Panc1 (cell line): ENCODE data around the gene SNX12. TPM values are rescaled to one million over a fixed set of nuclear protein-coding genes. Genes with fewer than 3 reads are reported as not detected.

Experiments
- ATAC-seq: fragments of 200-7000 bp; cut with Tn5 transposase; 2 replicates; pipeline ENCODE4 v1.9.1; 2020; ENCODE audit warnings: mild to moderate bottlenecking, moderate library complexity
- BruUV-seq: library from RNA; stranded (reverse); fragments of 400-500 nt; replicated peaks from 2 replicates; lab custom pipeline; 2021; lab: Mats Ljungman, UMichigan
- CTCF ChIA-PET: fragments of 300-600 bp; sonication (Branson Sonifier 250); formaldehyde crosslinking; loops from one replicate; lab custom pipeline; 2022; ENCODE audit warnings: antibody characterized with exemption; lab: Charles Lee
- POLR2A ChIA-PET: fragments of 300-600 bp; sonication (Branson Sonifier 250); formaldehyde crosslinking; loops from one replicate; lab custom pipeline; 2022; ENCODE audit warnings: antibody characterized with exemption; lab: Charles Lee
- DNase-seq: peaks from one replicate; pipeline ENCODE4 v3.0.0-alpha.2; 2010; ENCODE audit warnings: low read depth, low spot score
- H3K27ac ChIP-seq: 2 replicates; pipeline ENCODE4 v1.5.1; 2011; ENCODE audit warnings: mild to moderate bottlenecking, low read length, inconsistent platforms
- H3K27me3 ChIP-seq: fragments of 200-500 bp; sonication (Bioruptor generic); 2 replicates; pipeline ENCODE4 v1.6.0; 2014; ENCODE audit warnings: low read length, inconsistent platforms; ENCODE audit not compliant: control insufficient read depth, insufficient read depth
- H3K36me3 ChIP-seq: fragments of 200-500 bp; sonication (Bioruptor generic); 2 replicates; pipeline ENCODE4 v1.5.1; 2014; ENCODE audit warnings: inconsistent platforms, mild to moderate bottlenecking, low read length, moderate library complexity; ENCODE audit not compliant: control insufficient read depth, insufficient read depth
- H3K4me1 ChIP-seq: 2 replicates; pipeline ENCODE4 v1.5.1; 2011; ENCODE audit warnings: inconsistent platforms, mild to moderate bottlenecking, low read length, moderate library complexity; ENCODE audit not compliant: control insufficient read depth, insufficient read depth
- H3K4me3 ChIP-seq, 2 experiments: 2 replicates each; pipeline ENCODE4 v1.5.1; 2011 to 2012; ENCODE audit warnings: low read depth in 2 of 2, low read length in 2 of 2, mild to moderate bottlenecking in 2 of 2, inconsistent platforms in 1 of 2, moderate library complexity in 1 of 2
- H3K9me3 ChIP-seq: fragments of 200-500 bp; sonication (Bioruptor generic); 2 replicates; pipeline ENCODE4 v1.5.1; 2014; ENCODE audit warnings: low read depth, mild to moderate bottlenecking, inconsistent platforms, low read length, moderate library complexity; ENCODE audit not compliant: control insufficient read depth, insufficient read depth
- POLR2AphosphoS5 ChIP-seq: IDR thresholded peaks from 2 replicates; pipeline ENCODE4 v1.6.1; 2012; ENCODE audit warnings: mild to moderate bottlenecking, low read depth, low read length, moderate library complexity
- SIN3A ChIP-seq: IDR thresholded peaks from 2 replicates; pipeline ENCODE4 v1.6.1; 2012; ENCODE audit warnings: low read depth, mild to moderate bottlenecking, low read length, moderate library complexity, borderline replicate concordance; ENCODE audit not compliant: insufficient read depth
- TCF7L2 ChIP-seq: IDR thresholded peaks from 2 replicates; pipeline ENCODE4 v1.6.1; 2011; ENCODE audit warnings: mild to moderate bottlenecking, low read depth, low read length, inconsistent platforms
- in situ Hi-C: cut with HindIII; loops from 2 replicates; pipeline ENCODE4 v1.10.0; 2016; ENCODE audit warnings: low sequenced_read_pairs, low pct_unique_long_range_greater_than_20kb
- intact Hi-C: fragments of 100-400 bp; cut with micrococcal nuclease; formaldehyde crosslinking; loops from one replicate; pipeline ENCODE4 v1.10.0; 2022; ENCODE audit not compliant: unreplicated experiment
- total RNA-seq: library from RNA; stranded (reverse); gene quantifications from one replicate; pipeline ENCODE4 v1.2.1, GENCODE V29; 2021; ENCODE audit not compliant: unreplicated experiment
- TF ChIP-seq, protein P1 (sequence below), 2 experiments: IDR thresholded peaks; 2 replicates each; pipeline ENCODE4 v1.6.1; 2011 to 2012; ENCODE audit warnings: low read depth in 2 of 2, control low read depth in 1 of 2, low read length in 1 of 2, mild to moderate bottlenecking in 1 of 2, moderate library complexity in 1 of 2; ENCODE audit not compliant: insufficient read depth in 1 of 2
- TF ChIP-seq, protein P2 (sequence below): fragments of 450-650 bp; IDR thresholded peaks from 2 replicates; pipeline ENCODE4 v1.5.1; 2017; ENCODE audit warnings: mild to moderate bottlenecking

The SNX12 gene
- total RNA-seq, 1 experiment from 2014 or later: 117 TPM

DNA sequence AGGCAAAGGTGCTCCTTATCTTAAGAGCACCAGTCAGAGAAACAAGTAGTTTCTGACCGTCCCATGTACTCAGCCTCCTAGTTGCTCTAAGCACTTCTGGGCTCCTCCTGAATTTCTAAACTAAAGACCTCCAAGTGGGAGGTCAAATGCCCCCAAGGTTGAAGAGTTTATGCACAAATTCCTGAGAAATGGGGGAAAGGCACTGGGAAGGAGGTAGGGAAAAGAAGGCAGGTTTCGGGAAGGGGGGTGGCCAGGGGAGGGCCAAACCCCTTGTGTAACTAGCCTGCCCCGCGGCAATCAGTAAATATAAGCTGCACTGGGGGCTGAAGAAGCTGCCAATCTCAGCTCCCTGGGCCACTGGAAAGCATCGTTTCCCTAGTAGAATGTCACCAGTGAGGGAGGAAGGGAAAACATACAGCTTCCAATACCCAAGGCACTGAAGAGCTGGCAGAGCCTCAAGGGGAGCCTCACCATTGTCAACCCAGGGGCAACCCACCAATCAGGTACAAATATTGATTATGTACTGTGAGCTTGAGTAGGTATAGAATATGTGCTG is 30.9 kb upstream of the SNX12 start:
- BruUV-seq: no TSS peak
- in situ Hi-C loops (no loop called here), intact Hi-C loops (loop anchor here (5.0 kb wide), 1 partner anchor 78 kb away; no protein-coding TSS in a partner anchor)
- CTCF ChIA-PET: interaction anchor here (1.0 kb wide), 1 partner anchor 79 kb away, joined by 4 read pairs; no protein-coding TSS in a partner anchor
- H3K4me3 ChIP-seq: no peak overlapping the region
- peaks cover 4% of the 10 kb centered on the region; the same call in 1 of the 2 replicates for H3K4me1 ChIP-seq
- no peak overlapping the region for H3K27ac ChIP-seq
- TF ChIP-seq, protein P1, sequence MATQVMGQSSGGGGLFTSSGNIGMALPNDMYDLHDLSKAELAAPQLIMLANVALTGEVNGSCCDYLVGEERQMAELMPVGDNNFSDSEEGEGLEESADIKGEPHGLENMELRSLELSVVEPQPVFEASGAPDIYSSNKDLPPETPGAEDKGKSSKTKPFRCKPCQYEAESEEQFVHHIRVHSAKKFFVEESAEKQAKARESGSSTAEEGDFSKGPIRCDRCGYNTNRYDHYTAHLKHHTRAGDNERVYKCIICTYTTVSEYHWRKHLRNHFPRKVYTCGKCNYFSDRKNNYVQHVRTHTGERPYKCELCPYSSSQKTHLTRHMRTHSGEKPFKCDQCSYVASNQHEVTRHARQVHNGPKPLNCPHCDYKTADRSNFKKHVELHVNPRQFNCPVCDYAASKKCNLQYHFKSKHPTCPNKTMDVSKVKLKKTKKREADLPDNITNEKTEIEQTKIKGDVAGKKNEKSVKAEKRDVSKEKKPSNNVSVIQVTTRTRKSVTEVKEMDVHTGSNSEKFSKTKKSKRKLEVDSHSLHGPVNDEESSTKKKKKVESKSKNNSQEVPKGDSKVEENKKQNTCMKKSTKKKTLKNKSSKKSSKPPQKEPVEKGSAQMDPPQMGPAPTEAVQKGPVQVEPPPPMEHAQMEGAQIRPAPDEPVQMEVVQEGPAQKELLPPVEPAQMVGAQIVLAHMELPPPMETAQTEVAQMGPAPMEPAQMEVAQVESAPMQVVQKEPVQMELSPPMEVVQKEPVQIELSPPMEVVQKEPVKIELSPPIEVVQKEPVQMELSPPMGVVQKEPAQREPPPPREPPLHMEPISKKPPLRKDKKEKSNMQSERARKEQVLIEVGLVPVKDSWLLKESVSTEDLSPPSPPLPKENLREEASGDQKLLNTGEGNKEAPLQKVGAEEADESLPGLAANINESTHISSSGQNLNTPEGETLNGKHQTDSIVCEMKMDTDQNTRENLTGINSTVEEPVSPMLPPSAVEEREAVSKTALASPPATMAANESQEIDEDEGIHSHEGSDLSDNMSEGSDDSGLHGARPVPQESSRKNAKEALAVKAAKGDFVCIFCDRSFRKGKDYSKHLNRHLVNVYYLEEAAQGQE (IDR thresholded peaks at IDR 0.05; ENCODE audit: insufficient read depth in 1 of 2, low read depth in 2 of 2, low read length in 1 of 2): no peak
- no peak for TF ChIP-seq TCF7L2
- TF ChIP-seq POLR2AphosphoS5: no peak
- TF ChIP-seq SIN3A: no peak
- TF ChIP-seq, protein P2, sequence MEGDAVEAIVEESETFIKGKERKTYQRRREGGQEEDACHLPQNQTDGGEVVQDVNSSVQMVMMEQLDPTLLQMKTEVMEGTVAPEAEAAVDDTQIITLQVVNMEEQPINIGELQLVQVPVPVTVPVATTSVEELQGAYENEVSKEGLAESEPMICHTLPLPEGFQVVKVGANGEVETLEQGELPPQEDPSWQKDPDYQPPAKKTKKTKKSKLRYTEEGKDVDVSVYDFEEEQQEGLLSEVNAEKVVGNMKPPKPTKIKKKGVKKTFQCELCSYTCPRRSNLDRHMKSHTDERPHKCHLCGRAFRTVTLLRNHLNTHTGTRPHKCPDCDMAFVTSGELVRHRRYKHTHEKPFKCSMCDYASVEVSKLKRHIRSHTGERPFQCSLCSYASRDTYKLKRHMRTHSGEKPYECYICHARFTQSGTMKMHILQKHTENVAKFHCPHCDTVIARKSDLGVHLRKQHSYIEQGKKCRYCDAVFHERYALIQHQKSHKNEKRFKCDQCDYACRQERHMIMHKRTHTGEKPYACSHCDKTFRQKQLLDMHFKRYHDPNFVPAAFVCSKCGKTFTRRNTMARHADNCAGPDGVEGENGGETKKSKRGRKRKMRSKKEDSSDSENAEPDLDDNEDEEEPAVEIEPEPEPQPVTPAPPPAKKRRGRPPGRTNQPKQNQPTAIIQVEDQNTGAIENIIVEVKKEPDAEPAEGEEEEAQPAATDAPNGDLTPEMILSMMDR: no peak
- peaks cover 4% of the 10 kb centered on the region for H3K27me3 ChIP-seq
- no peaks in the 10 kb centered on the region for H3K9me3 ChIP-seq
- POLR2A ChIA-PET: no interaction called here
- no peaks in the 10 kb centered on the region for H3K36me3 ChIP-seq
- no peak for DNase-seq
- ATAC-seq: no peak

DNA sequence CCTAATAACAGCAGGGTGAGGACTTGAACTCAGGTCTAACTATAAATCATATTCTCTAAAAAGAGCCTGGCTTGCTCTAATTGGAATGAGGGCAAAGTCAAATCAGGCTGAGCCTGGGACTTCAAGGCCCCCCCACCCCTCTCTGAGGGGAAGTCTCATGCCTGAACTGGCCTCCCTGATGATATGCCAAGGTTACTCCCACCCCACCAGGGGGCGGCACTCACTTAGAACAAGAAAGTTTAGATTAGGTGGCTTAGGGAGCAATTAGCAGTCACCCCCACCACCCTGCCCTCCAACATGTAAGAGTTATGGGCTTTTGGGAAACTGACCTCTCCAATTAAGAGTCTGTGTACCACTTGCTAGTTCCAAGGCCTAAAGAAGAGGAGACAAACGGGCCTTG is 30.2 kb upstream of the SNX12 start:
- intact Hi-C loops: loop anchor here (5.0 kb wide), 1 partner anchor 79 kb away; no protein-coding TSS in a partner anchor
- POLR2A ChIA-PET: no interaction called here
- in situ Hi-C loops: no loop called here
- H3K9me3 ChIP-seq: no peaks in the 10 kb centered on the region
- CTCF ChIA-PET: no interaction called here
- no peaks in the 10 kb centered on the region for H3K36me3 ChIP-seq
- DNase-seq: no peak
- no peak for TF ChIP-seq POLR2AphosphoS5
- TF ChIP-seq, protein P2: peak; percentile 67
- TF ChIP-seq SIN3A: no peak
- TF ChIP-seq, protein P1 (IDR thresholded peaks at IDR 0.05; ENCODE audit: insufficient read depth in 1 of 2, low read depth in 2 of 2, low read length in 1 of 2): no peak
- H3K4me1 ChIP-seq: no peaks in the 10 kb centered on the region; the same call in 1 of the 2 replicates
- BruUV-seq: no TSS peak
- no peak overlapping the region for H3K27ac ChIP-seq
- peaks cover 4% of the 10 kb centered on the region for H3K27me3 ChIP-seq
- H3K4me3 ChIP-seq: no peak overlapping the region
- no peak for ATAC-seq
